Brain microvascular endothelial cell (primary cell): ENCODE measurements around the gene GALNT5.

Experiments
- DNase-seq: peaks from one replicate; pipeline ENCODE4 v3.0.0-alpha.2; 2020
- H3K27ac ChIP-seq: fragments of 250-450 bp; sonication (Bioruptor Pico); 2 replicates; pipeline ENCODE4 v1.5.1; 2020; ENCODE audit warnings: mild to moderate bottlenecking, moderate library complexity
- H3K27me3 ChIP-seq: fragments of 250-450 bp; sonication (Bioruptor Pico); replicated peaks from 2 replicates; pipeline ENCODE4 v1.5.1; 2020; ENCODE audit warnings: mild to moderate bottlenecking
- H3K36me3 ChIP-seq: fragments of 250-450 bp; sonication (Bioruptor Pico); replicated peaks from 2 replicates; pipeline ENCODE4 v1.5.1; 2020; ENCODE audit warnings: mild to moderate bottlenecking
- H3K4me3 ChIP-seq: 2 replicates; pipeline ENCODE4 v1.5.1; 2011; ENCODE audit warnings: low read depth, mild to moderate bottlenecking, control low read depth, low read length, moderate library complexity
- CTCF ChIP-seq: IDR thresholded peaks from 2 replicates; pipeline ENCODE4 v1.5.1; 2011; ENCODE audit warnings: low read depth, mild to moderate bottlenecking, moderate library complexity, low read length, control low read depth, inconsistent platforms; ENCODE audit errors: missing control alignments
- in situ Hi-C: cut with HindIII; loops from 2 replicates; pipeline ENCODE4 v1.10.0; 2017; ENCODE audit warnings: low sequenced_read_pairs, low pct_ligation_motif_present

Gene GALNT5

GRCh38 chr2:157257312-157258252, at the start of gene GALNT5:
Gene GALNT5 (plus strand): TSS chr2:157257705. CDS start chr2:157258083, 378 bp downstream.
- TF ChIP-seq CTCF = no peak
- H3K27ac ChIP-seq = peak within 1 kb of the TSS; percentile 74
- in situ Hi-C loops = no loop called here

GRCh38 chr2:157216286-157216965, 41.1 kb upstream of the GALNT5 start:
- Histone ChIP-seq H3K36me3 (no peaks in the 10 kb centered on the region), H3K4me3 (no peak overlapping the region), H3K27ac (no peak overlapping the region), H3K27me3 (no peaks in the 10 kb centered on the region)
- TF ChIP-seq CTCF = no peak
- no peak for DNase-seq
- in situ Hi-C loops = no loop called here

More at GRCh38 chr2:157257312-157258252, at the start of gene GALNT5:
- DNase-seq = peak; percentile 66
- H3K36me3 ChIP-seq = no peaks in the 10 kb centered on the region
- H3K27me3 ChIP-seq = no peaks in the 10 kb centered on the region
- H3K4me3 ChIP-seq = peak within 1 kb of the TSS; percentile 57

GRCh38 chr2:157217409-157217808, 40.1 kb upstream of the GALNT5 start:
- Histone ChIP-seq H3K27me3 (no peaks in the 10 kb centered on the region), H3K27ac (no peak overlapping the region), H3K4me3 (no peak overlapping the region), H3K36me3 (no peaks in the 10 kb centered on the region)
- no peak for TF ChIP-seq CTCF
- in situ Hi-C loops = no loop called here
- no peak for DNase-seq

- no peak overlapping the region for H3K27ac ChIP-seq
- no peak for TF ChIP-seq CTCF
- H3K27me3 ChIP-seq = no peaks in the 10 kb centered on the region
- in situ Hi-C loops = no loop called here
- H3K36me3 ChIP-seq = no peaks in the 10 kb centered on the region
- H3K4me3 ChIP-seq = no peak overlapping the region
- DNase-seq = no peak
These were observed 38.6 kb upstream of the GALNT5 start for GRCh38 chr2:157218911-157219310.

GRCh38 chr2:157220502-157220901, 37.0 kb upstream of the GALNT5 start:
- no peak for TF ChIP-seq CTCF
- Histone ChIP-seq H3K36me3 (no peaks in the 10 kb centered on the region), H3K4me3 (no peak overlapping the region), H3K27me3 (no peaks in the 10 kb centered on the region), H3K27ac (no peak overlapping the region)
- in situ Hi-C loops = no loop called here
- DNase-seq = no peak
